GM12878 (cell line): ENCODE data around the gene TYW3. TPM values are rescaled to one million over a fixed set of nuclear protein-coding genes. Genes with fewer than 3 reads are reported as not detected.

ENCODE experiments used
- ATAC-seq: fragments of 200-7000 bp; cut with Tn5 transposase; 3 replicates; pipeline ENCODE4 v1.9.1; 2020; ENCODE audit warnings: mild to moderate bottlenecking, moderate library complexity
- BruUV-seq: library from RNA; stranded (reverse); fragments of 400-500 nt; replicated peaks from 2 replicates; lab custom pipeline; 2021; lab: Mats Ljungman, UMichigan
- CTCF ChIA-PET: fragments of 300-600 bp; sonication (Branson Sonifier 250); formaldehyde crosslinking; extraction: SDS; loops from one replicate; lab custom pipeline; 2021; ENCODE audit warnings: inconsistent platforms; lab: Yijun Ruan, JAX
- POLR2A ChIA-PET: fragments of 350-600 bp; formaldehyde crosslinking; extraction: SDS; loops from one replicate; lab custom pipeline; 2021; ENCODE audit warnings: inconsistent platforms; lab: Charles Lee
- RAD21 ChIA-PET: fragments of 300-600 bp; sonication (Branson Sonifier 250); formaldehyde crosslinking; loops from one replicate; lab custom pipeline; 2023; ENCODE audit warnings: antibody characterized with exemption; ENCODE audit not compliant: unreplicated experiment; lab: Charles Lee
- SMC1A ChIA-PET: fragments of 300-600 bp; sonication (Branson Sonifier 250); formaldehyde crosslinking; loops from one replicate; lab custom pipeline; 2023; ENCODE audit not compliant: unreplicated experiment, uncharacterized antibody; lab: Charles Lee
- DNase-seq: peaks from one replicate; pipeline ENCODE4 v3.0.0-alpha.2; 2011; ENCODE audit warnings: low read depth, low spot score
- FAIRE-seq: peaks from 3 replicates; lab custom pipeline; 2011; peaks lifted over from hg19 to GRCh38; lab: Jason Lieb, UNC
- H2AFZ ChIP-seq: 2 replicates; pipeline ENCODE4 v1.6.0; 2011; ENCODE audit warnings: low read depth, low read length, control low read depth; ENCODE audit not compliant: control insufficient read depth
- H3K27ac ChIP-seq: 2 replicates; pipeline ENCODE4 v1.5.1; 2011; ENCODE audit warnings: control low read depth; ENCODE audit not compliant: control insufficient read depth, insufficient read depth
- H3K27me3 ChIP-seq, 2 experiments: replicated peaks in 1 of 2; 2 replicates each; pipeline versions ENCODE4 v1.6.0 to v1.6.1; 2011; ENCODE audit warnings: low read length in 1 of 2; ENCODE audit not compliant: control insufficient read depth in 2 of 2, insufficient read depth in 2 of 2
- H3K36me3 ChIP-seq, 2 experiments: 2 replicates each; pipeline ENCODE4 v1.5.1; 2011; ENCODE audit warnings: low read length in 1 of 2; ENCODE audit not compliant: control insufficient read depth in 2 of 2, insufficient read depth in 2 of 2
- H3K4me1 ChIP-seq: 2 replicates; pipeline ENCODE4 v1.6.1; 2011; ENCODE audit warnings: mild to moderate bottlenecking, low read length, moderate library complexity, mixed read lengths; ENCODE audit not compliant: control insufficient read depth, insufficient read depth
- H3K4me2 ChIP-seq: 2 replicates; pipeline ENCODE4 v1.6.0; 2011; ENCODE audit warnings: control low read depth; ENCODE audit not compliant: control insufficient read depth, insufficient read depth
- H3K4me3 ChIP-seq: fragments of 200-600 bp; sonication (generic); 2 replicates; pipeline ENCODE4 v1.5.1; 2016
- H3K79me2 ChIP-seq: 2 replicates; pipeline ENCODE4 v1.6.0; 2011; ENCODE audit warnings: low read length; ENCODE audit not compliant: control insufficient read depth, insufficient read depth
- H3K9ac ChIP-seq: 2 replicates; pipeline ENCODE4 v1.8.0; 2011; ENCODE audit warnings: low read length, control low read depth, mixed read lengths; ENCODE audit not compliant: control insufficient read depth, insufficient read depth
- H3K9me3 ChIP-seq: replicated peaks from 3 replicates; pipeline ENCODE4 v1.5.1; 2011; ENCODE audit warnings: mild to moderate bottlenecking, low read length; ENCODE audit not compliant: control insufficient read depth, insufficient read depth
- H4K20me1 ChIP-seq: 2 replicates; pipeline ENCODE4 v1.6.0; 2011; ENCODE audit not compliant: control insufficient read depth, insufficient read depth
- ATF2 ChIP-seq: IDR thresholded peaks from 2 replicates; pipeline ENCODE4 v1.6.1; 2012; ENCODE audit warnings: low read length, inconsistent platforms
- BHLHE40 ChIP-seq, 2 experiments: fragments of 450-650 bp in 1 of 2; IDR thresholded peaks; 2 replicates each; pipeline ENCODE4 v1.6.1; 2011 to 2017; ENCODE audit warnings: low read depth in 2 of 2, borderline replicate concordance in 1 of 2, improper control_type of control experiment in 1 of 2, low read length in 1 of 2, mild to moderate bottlenecking in 1 of 2
- EED ChIP-seq: sonication (generic); IDR thresholded peaks from 2 replicates; pipeline ENCODE4 v1.6.1; 2016; ENCODE audit warnings: antibody characterized with exemption, low read depth
- ESRRA ChIP-seq: IDR thresholded peaks from 2 replicates; pipeline ENCODE4 v1.6.1; 2012; ENCODE audit warnings: mild to moderate bottlenecking, low read length, improper control_type of control experiment
- HDGF ChIP-seq: fragments of 450-650 bp; IDR thresholded peaks from 2 replicates; pipeline ENCODE4 v1.6.1; 2016; ENCODE audit warnings: antibody characterized with exemption
- KAT2A ChIP-seq: conservative IDR thresholded peaks from 2 replicates; pipeline ENCODE4 v1.6.1; 2011; ENCODE audit warnings: low read depth, low read length; ENCODE audit not compliant: control insufficient read depth
- KLF5 ChIP-seq: fragments of 450-650 bp; IDR thresholded peaks from 2 replicates; pipeline ENCODE4 v1.6.1; 2014; ENCODE audit warnings: mild to moderate bottlenecking; ENCODE audit not compliant: partially characterized antibody
- LARP7 ChIP-seq: fragments of 450-650 bp; IDR thresholded peaks from 2 replicates; pipeline ENCODE4 v1.6.1; 2017; ENCODE audit warnings: mild to moderate bottlenecking
- MYB ChIP-seq: fragments of 150-350 bp; IDR thresholded peaks from 2 replicates; pipeline ENCODE4 v1.6.1; 2014; ENCODE audit warnings: mild to moderate bottlenecking, low read depth, low read length, borderline replicate concordance
- RFX5 ChIP-seq: IDR thresholded peaks from 2 replicates; pipeline ENCODE4 v1.6.1; 2011; ENCODE audit warnings: low read depth, low read length, improper control_type of control experiment
- SMC3 ChIP-seq: IDR thresholded peaks from 2 replicates; pipeline ENCODE4 v1.6.1; 2011; ENCODE audit warnings: low read length, improper control_type of control experiment, borderline replicate concordance
- TCF7 ChIP-seq: IDR thresholded peaks from 2 replicates; pipeline ENCODE4 v1.6.1; 2014; ENCODE audit warnings: antibody characterized with exemption, borderline replicate concordance
- ZNF622 ChIP-seq: fragments of 450-650 bp; IDR thresholded peaks from 2 replicates; pipeline ENCODE4 v1.6.1; 2017; ENCODE audit warnings: mild to moderate bottlenecking, inconsistent platforms
- WGBS: methylation state at CpG from one replicate; pipeline ENCODE4 v1.1.6; 2016; ENCODE audit warnings: low lambda C conversion rate; ENCODE audit not compliant: insufficient replicate concordance, insufficient coverage; ENCODE audit errors: missing lambda C conversion rate; 5-methylcytosine and 5-hydroxymethylcytosine counted together
- in situ Hi-C: fragments of 300-500 bp; cut with MboI; formaldehyde crosslinking; loops from 9 replicates; pipeline ENCODE4 v1.14.3; 2018; ENCODE audit warnings: mixed read lengths
- intact Hi-C: fragments of 100-400 bp; cut with micrococcal nuclease; formaldehyde crosslinking; loops from one replicate; pipeline ENCODE4 v1.14.2; 2022; ENCODE audit not compliant: unreplicated experiment
- polyA plus RNA-seq, 11 experiments: library from polyadenylated mRNA; depleted of rRNA in 4 of 11; unstranded in 6 of 11; stranded (reverse) in 5 of 11; fragments of >200 nt; fragmentation: Nextera tagmentation in 4 of 11; fragmentation: Illumina TruSeq in 1 of 11; extraction: Ambion mirVana in 4 of 11; extraction: Trizol in 1 of 11; gene quantifications; 1 replicate in 1 of 11; 2 replicates in 10 of 11; pipeline versions ENCODE4 v1.2.1 to v1.2.3, GENCODE V29; 2011 to 2016; ENCODE audit warnings: inconsistent platforms in 2 of 11, missing spikeins in 2 of 11, low read depth in 1 of 11
- total RNA-seq, 4 experiments: library from RNA; depleted of rRNA in 3 of 4; stranded (reverse); fragments of >200 nt in 3 of 4; fragmentation: Illumina TruSeq in 1 of 4; extraction: Trizol in 1 of 4; gene quantifications; 2 replicates each; pipeline versions ENCODE4 v1.2.1 to v1.2.3, GENCODE V29; 2013 to 2021

TYW3 gene
- total and polyA plus RNA-seq, 10 of the 15 experiments (the other 5 are each of a cell fraction or from before 2014, with no cell fraction given): 18.6 to 54.4 (median 32.8) TPM

GRCh38 chr1:74684301-74684700 is 48.7 kb upstream of the TYW3 start (continued):
- TF ChIP-seq TCF7 (no peak), LARP7 (no peak), SMC3 (no peak), KLF5 (no peak), ATF2 (no peak)
- TF ChIP-seq, all 136 proteins: peak for 0

- POLR2A ChIA-PET: no interaction called here
- in situ Hi-C loops: loop anchor here (10.0 kb wide), 1 partner anchor 842 kb away; no protein-coding TSS in a partner anchor
- CTCF ChIA-PET: interaction anchor here (0.6 to 2.5 kb wide), 5 partner anchors 12 to 689 kb away, joined by 3 to 12 read pairs (median 6); partner anchors contain the start of gene TYW3
- H4K20me1 ChIP-seq: no peaks in the 10 kb centered on the region
- H3K27me3 ChIP-seq: no peaks in the 10 kb centered on the region
- SMC1A ChIA-PET: interaction anchor here (1.1 to 1.9 kb wide), 3 partner anchors 47 to 903 kb away, joined by 3 to 6 read pairs (median 4); partner anchors contain the start of gene TYW3
- BruUV-seq: no TSS peak
- no peak overlapping the region for H3K27ac ChIP-seq
- FAIRE-seq (no peak), DNase-seq (no peak)
- H3K4me3 ChIP-seq: no peak overlapping the region
- H3K9me3 ChIP-seq: no peaks in the 10 kb centered on the region; the same call in 2 of the 3 replicates
- TF ChIP-seq ESRRA (no peak), RFX5 (no peak), EED (no peak), HDGF (no peak), ZNF622 (no peak), BHLHE40 (IDR thresholded peaks at IDR 0.05; ENCODE audit: borderline replicate concordance in 1 of 2, low read depth in 2 of 2, low read length in 1 of 2) (no peak), MYB (no peak), TCF7 (no peak), KAT2A (no peak)
- TF ChIP-seq, all 136 proteins: peak for 0
- Histone ChIP-seq H3K4me2 (no peak overlapping the region), H3K79me2 (no peaks in the 10 kb centered on the region), H3K9ac (no peak overlapping the region), H2AFZ (no peak overlapping the region), H3K4me1 (peaks cover 3% of the 10 kb centered on the region), H3K36me3 (no peaks in the 10 kb centered on the region)
- RAD21 ChIA-PET: interaction anchor here (1.1 to 1.6 kb wide), 2 partner anchors 34 to 47 kb away, joined by 3 to 4 read pairs; no protein-coding TSS in a partner anchor
- intact Hi-C loops: loop anchor here (5.0 to 10.0 kb wide), 3 partner anchors 170 to 682 kb away; no protein-coding TSS in a partner anchor
- ATAC-seq: no peak
- 95% methylated on average over 4 of the region's 4 CpGs for WGBS
Measured at GRCh38 chr1:74686928-74687327, 46.0 kb upstream of the TYW3 start.
